Activated T-cell treated with anti-CD3 and anti-CD28 coated beads, Interleukin-2, amount 50 U/mL, for 48 hours (primary cell): ENCODE results near the gene RNF20.
A peak's percentile ranks its signal among the peaks of the same experiment; 100 is the strongest.
"Not testable (repeated sequence)": the region's sequence is repeated elsewhere in the genome, so short reads cannot be mapped to it uniquely, and the experiment has no call there.

Experiments
- DNase-seq, 2 experiments: peaks; one replicate each; pipeline ENCODE4 v3.0.0-alpha.2; 2020

Gene RNF20

GRCh38 chr9:101536351-101536750 is 2.7 kb downstream of the RNF20 start:
- no peak for DNase-seq

GRCh38 chr9:101536938-101537337 is 3.3 kb downstream of the RNF20 start:
- peak in 1 of 2 experiments; percentile 32 for DNase-seq

- no peak for DNase-seq
Measured at GRCh38 chr9:101540069-101540468, 6.4 kb downstream of the RNF20 start.

GRCh38 chr9:101543098-101543735 is 9.6 kb downstream of the RNF20 start:
- no peak for DNase-seq

GRCh38 chr9:101549472-101550098 is 15.9 kb downstream of the RNF20 start:
- not testable (repeated sequence) for DNase-seq

GRCh38 chr9:101561740-101562139 is 28.1 kb downstream of the RNF20 start:
- DNase-seq = no peak

- DNase-seq = no peak
Measured at GRCh38 chr9:101562966-101563365, 29.3 kb downstream of the RNF20 start.

GRCh38 chr9:101564252-101564651 is 30.6 kb downstream of the RNF20 start:
- no peak for DNase-seq

- DNase-seq = peak in 1 of 2 experiments; percentile 37
Measured at GRCh38 chr9:101566904-101567724, 33.5 kb downstream of the RNF20 start.

- no peak for DNase-seq
Measured at GRCh38 chr9:101567725-101568350, 34.2 kb downstream of the RNF20 start.

- DNase-seq = no peak
Measured at GRCh38 chr9:101569741-101570501, 36.3 kb downstream of the RNF20 start.

GRCh38 chr9:101571114-101571513 is 37.5 kb downstream of the RNF20 start:
- no peak for DNase-seq

- DNase-seq = no peak
Measured at GRCh38 chr9:101572316-101572715, 38.7 kb downstream of the RNF20 start.

- DNase-seq = no peak
Measured at GRCh38 chr9:101574731-101575333, 41.2 kb downstream of the RNF20 start.

GRCh38 chr9:101578378-101578777 is 44.7 kb downstream of the RNF20 start:
- no peak for DNase-seq

- no peak for DNase-seq
Measured at GRCh38 chr9:101579711-101580545, 46.3 kb downstream of the RNF20 start.

- DNase-seq = no peak
Measured at GRCh38 chr9:101582553-101582952, 48.9 kb downstream of the RNF20 start.

- DNase-seq = no peak
Measured at GRCh38 chr9:101585740-101586139, 52.1 kb downstream of the RNF20 start.

- DNase-seq = peak; percentile 25 to 27
Measured at GRCh38 chr9:101586651-101587050, 53.0 kb downstream of the RNF20 start.

GRCh38 chr9:101587332-101588043 is 53.8 kb downstream of the RNF20 start:
- no peak for DNase-seq

GRCh38 chr9:101590074-101590473 is 56.4 kb downstream of the RNF20 start:
- DNase-seq = not testable (repeated sequence)
